T-cell (primary cell): ENCODE measurements around the gene TMEM219. TPM values are rescaled to one million over a fixed set of nuclear protein-coding genes. Genes with fewer than 3 reads are reported as not detected.
A peak's percentile ranks its signal among the peaks of the same experiment; 100 is the strongest.

Source experiments
- ATAC-seq, 4 experiments: fragments of 200-7000 bp in 3 of 4; fragments of 150-1000 bp in 1 of 4; cut with Tn5 transposase; replicated peaks in 1 of 4; 1 replicate in 3 of 4; 2 replicates in 1 of 4; pipeline ENCODE4 v1.10.0; 2021; ENCODE audit warnings: moderate library complexity in 3 of 4, mild to moderate bottlenecking in 2 of 4, moderate number of reproducible peaks in 1 of 4
- CTCF ChIA-PET, 2 donors: fragments of 300-600 bp; sonication (Branson Sonifier 250); formaldehyde crosslinking; loops; one replicate each; lab custom pipeline; 2022; ENCODE audit warnings: antibody characterized with exemption in 2 of 2; lab: Charles Lee
- POLR2A ChIA-PET, 2 donors: fragments of 300-600 bp; sonication (Branson Sonifier 250); formaldehyde crosslinking; loops; one replicate each; lab custom pipeline; 2022; ENCODE audit warnings: antibody characterized with exemption in 2 of 2; lab: Charles Lee
- DNase-seq, 35 experiments: peaks; one replicate each; pipeline versions ENCODE4 v3.0.0 to v3.0.0-alpha.2; 2013 to 2023
- H3K27ac ChIP-seq: one replicate; pipeline ENCODE4 v1.5.1; 2013; ENCODE audit warnings: low read length
- H3K27me3 ChIP-seq, 2 experiments: replicated peaks in 1 of 2; 1 replicate in 1 of 2; 2 replicates in 1 of 2; pipeline versions ENCODE4 v1.6.1 to v1.7.0; 2013; ENCODE audit warnings: low read length in 1 of 2, mixed read lengths in 1 of 2; ENCODE audit not compliant: control insufficient read depth in 2 of 2, insufficient read depth in 2 of 2; ENCODE audit errors: extremely low read depth in 1 of 2
- H3K36me3 ChIP-seq, 2 donors: 1 replicate in 1 of 2; 2 replicates in 1 of 2; pipeline versions ENCODE4 v1.6.1 to v1.7.0; 2013; ENCODE audit warnings: low read length in 1 of 2; ENCODE audit not compliant: control insufficient read depth in 2 of 2, insufficient read depth in 1 of 2; ENCODE audit errors: extremely low read depth in 1 of 2
- H3K4me1 ChIP-seq, 2 experiments: 1 replicate in 1 of 2; 2 replicates in 1 of 2; pipeline versions ENCODE4 v1.6.1 to v1.7.0; 2013; ENCODE audit warnings: low read length in 2 of 2, mixed read lengths in 1 of 2; ENCODE audit not compliant: insufficient read depth in 2 of 2, control insufficient read depth in 1 of 2; ENCODE audit errors: extremely low read depth in 1 of 2
- H3K4me3 ChIP-seq, 2 donors: 1 replicate in 1 of 2; 2 replicates in 1 of 2; pipeline versions ENCODE4 v1.5.1 to v1.7.0; 2013; ENCODE audit warnings: mild to moderate bottlenecking in 2 of 2, low read length in 1 of 2, moderate library complexity in 1 of 2; ENCODE audit not compliant: control insufficient read depth in 1 of 2; ENCODE audit errors: extremely low read depth in 1 of 2
- H3K9me3 ChIP-seq: 2 replicates; pipeline ENCODE4 v1.7.0; 2013
- H3K27ac Mint-ChIP-seq, 2 donors: one replicate each; pipeline ENCODE4 v1.8.0; 2020 to 2021; ENCODE audit warnings: mild to moderate bottlenecking in 2 of 2, mixed read lengths in 2 of 2
- H3K27me3 Mint-ChIP-seq, 2 donors: one replicate each; pipeline ENCODE4 v1.8.0; 2021 to 2022; ENCODE audit warnings: mixed read lengths in 2 of 2
- H3K36me3 Mint-ChIP-seq: one replicate; pipeline ENCODE4 v1.8.0; 2021; ENCODE audit warnings: mixed read lengths
- H3K4me1 Mint-ChIP-seq, 3 donors: one replicate each; pipeline ENCODE4 v1.8.0; 2020 to 2022; ENCODE audit warnings: mixed read lengths in 3 of 3, mild to moderate bottlenecking in 1 of 3
- H3K4me3 Mint-ChIP-seq, 3 donors: one replicate each; pipeline ENCODE4 v1.8.0; 2020 to 2022; ENCODE audit warnings: mild to moderate bottlenecking in 3 of 3, mixed read lengths in 3 of 3, moderate library complexity in 3 of 3
- H3K9me3 Mint-ChIP-seq, 3 donors: one replicate each; pipeline ENCODE4 v1.8.0; 2020 to 2022; ENCODE audit warnings: mixed read lengths in 3 of 3
- WGBS: methylation state at CpG from one replicate; pipeline ENCODE4 v1.1.5; 2013; ENCODE audit warnings: missing lambda C conversion rate; ENCODE audit not compliant: insufficient coverage; 5-methylcytosine and 5-hydroxymethylcytosine counted together
- total RNA-seq, 35 experiments: library from RNA in 6 of 35; stranded (reverse) in 6 of 35; fragments of 120-200 nt in 1 of 35; gene quantifications; one replicate each; pipeline versions ENCODE4 v1.2.1 to v1.2.4 and lab custom pipeline; 2013 to 2026

TMEM219 gene
- total RNA-seq, 5 donors from 2014 or later (not counting 1 experiment from before 2014, with no cell fraction given): 66.7 to 93.9 (median 80.4) TPM

DNA sequence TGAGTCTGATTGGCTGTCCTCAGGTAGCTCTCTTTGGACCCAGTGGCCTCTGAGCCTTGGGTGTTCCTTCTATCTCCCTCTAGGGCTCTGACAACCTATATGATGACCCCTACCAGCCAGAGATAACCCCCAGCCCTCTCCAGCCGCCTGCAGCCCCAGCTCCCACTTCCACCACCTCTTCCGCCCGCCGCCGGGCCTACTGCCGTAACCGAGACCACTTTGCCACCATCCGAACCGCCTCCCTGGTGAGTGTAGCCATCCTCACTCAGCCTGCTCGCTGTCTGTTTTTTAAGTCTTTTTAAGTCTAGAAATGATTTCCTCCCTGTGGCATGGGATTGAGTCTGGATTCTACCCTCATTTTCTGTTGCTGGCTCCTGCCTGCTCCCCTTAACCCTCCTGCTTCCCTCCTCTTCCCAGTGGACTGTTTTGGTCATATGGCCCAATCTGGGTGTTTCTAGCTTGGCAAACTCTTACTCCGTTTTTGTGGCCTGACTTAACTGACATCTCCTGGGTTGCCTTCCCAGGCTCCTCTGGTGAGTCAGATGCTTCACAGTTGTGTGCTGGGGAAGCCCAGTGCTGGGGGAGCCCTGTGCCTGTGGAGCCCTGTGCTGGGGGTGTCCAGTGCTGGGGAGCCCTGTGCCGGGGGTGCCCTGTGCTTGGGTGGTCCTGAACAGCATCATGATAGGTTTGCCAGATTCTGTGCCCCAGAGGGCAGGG is 21.7 kb downstream of the TMEM219 start:
- Mint-ChIP-seq H3K36me3 (peaks cover 60% of the 10 kb centered on the region), H3K27me3 (no peaks in the 10 kb centered on the region), H3K27ac (peak overlapping the region in 1 of 2 donors; percentile 46), H3K4me3 (no peak overlapping the region), H3K9me3 (no peaks in the 10 kb centered on the region), H3K4me1 (no peaks in the 10 kb centered on the region)
- H3K36me3 ChIP-seq: peaks cover 11 to 96% of the 10 kb centered on the region in 2 donors
- CTCF ChIA-PET: interaction anchor here in 1 of 2 donors (0.6 kb wide), 1 partner anchor 23 kb away, joined by 4 read pairs; no protein-coding TSS in a partner anchor
- DNase-seq: no peak
- POLR2A ChIA-PET: no interaction called here
- no peak for ATAC-seq
- H3K9me3 ChIP-seq: no peaks in the 10 kb centered on the region
- H3K27me3 ChIP-seq: no peaks in the 10 kb centered on the region
- 71% methylated on average over 3 of the region's 12 CpGs for WGBS
- no peak overlapping the region for H3K4me3 ChIP-seq
- H3K27ac ChIP-seq: no peak overlapping the region
- no peaks in the 10 kb centered on the region for H3K4me1 ChIP-seq

DNA sequence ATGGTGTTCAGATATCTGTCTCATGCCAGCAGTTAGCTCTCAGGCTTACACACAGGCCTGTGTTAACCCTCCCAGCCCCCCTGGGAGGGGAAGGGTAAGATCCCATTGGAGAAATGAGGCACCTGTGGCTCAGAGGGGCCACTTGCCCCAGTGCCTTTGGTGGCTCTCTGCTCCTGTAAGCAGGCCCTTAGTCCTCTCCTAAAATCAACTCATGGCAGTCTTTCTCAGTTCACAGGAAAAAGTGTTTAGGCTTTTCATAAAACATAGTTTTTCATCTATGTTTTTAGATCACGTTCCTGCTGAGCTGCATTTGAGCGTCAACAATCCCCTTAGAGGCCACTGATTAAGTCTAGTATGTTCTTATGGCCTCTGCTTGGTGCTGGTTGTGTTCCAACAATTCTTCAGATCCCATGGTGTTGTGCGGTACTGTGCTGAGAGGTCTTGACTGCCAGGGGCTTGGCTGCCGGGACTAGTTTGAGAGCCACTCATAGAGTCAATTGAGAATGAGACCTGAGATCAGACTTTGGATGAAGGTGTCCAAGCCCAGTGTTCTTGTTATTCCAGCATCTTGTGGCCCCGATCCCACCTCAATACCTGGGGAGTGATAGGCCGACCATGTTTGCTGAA is 22.4 kb downstream of the TMEM219 start:
- Histone ChIP-seq H3K27me3 (no peaks in the 10 kb centered on the region), H3K36me3 (peaks cover 10 to 93% of the 10 kb centered on the region in 2 donors), H3K27ac (no peak overlapping the region), H3K4me3 (no peak overlapping the region), H3K4me1 (no peaks in the 10 kb centered on the region), H3K9me3 (no peaks in the 10 kb centered on the region)
- WGBS: 60% methylated on average over 2 of the region's 6 CpGs
- no peak for ATAC-seq
- POLR2A ChIA-PET: no interaction called here
- CTCF ChIA-PET: no interaction called here
- no peak overlapping the region for H3K27ac Mint-ChIP-seq
- H3K4me3 Mint-ChIP-seq: no peak overlapping the region
- no peak for DNase-seq
- peaks cover 58% of the 10 kb centered on the region for H3K36me3 Mint-ChIP-seq
- no peaks in the 10 kb centered on the region for H3K27me3 Mint-ChIP-seq
- no peaks in the 10 kb centered on the region for H3K4me1 Mint-ChIP-seq
- H3K9me3 Mint-ChIP-seq: no peaks in the 10 kb centered on the region

DNA sequence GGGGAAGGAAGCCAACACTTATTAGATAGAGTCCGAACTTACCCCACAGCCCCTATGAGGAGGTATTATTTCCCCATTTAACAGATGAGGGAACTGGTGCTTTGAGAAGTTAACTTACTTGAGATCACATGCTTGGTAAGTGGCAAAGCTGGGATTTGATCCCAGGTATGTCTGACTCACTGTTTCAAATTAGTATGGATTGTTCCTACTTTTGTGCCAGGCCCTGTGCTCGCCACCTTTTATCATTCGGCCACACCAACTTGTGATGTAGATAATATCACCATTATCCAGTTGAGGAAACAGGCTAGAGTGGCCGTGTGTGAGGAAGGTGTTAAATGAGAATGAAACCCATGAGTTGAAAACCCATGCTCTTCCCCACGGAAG is 22.9 kb downstream of the TMEM219 start:
- H3K4me1 Mint-ChIP-seq: no peaks in the 10 kb centered on the region
- ChIA-PET CTCF (no interaction called here), POLR2A (no interaction called here)
- Histone ChIP-seq H3K27ac (no peak overlapping the region), H3K27me3 (no peaks in the 10 kb centered on the region), H3K36me3 (peaks cover 15 to 88% of the 10 kb centered on the region in 2 donors), H3K4me1 (no peaks in the 10 kb centered on the region), H3K4me3 (no peak overlapping the region), H3K9me3 (no peaks in the 10 kb centered on the region)
- H3K4me3 Mint-ChIP-seq: no peak overlapping the region
- no peak overlapping the region for H3K27ac Mint-ChIP-seq
- H3K9me3 Mint-ChIP-seq: no peaks in the 10 kb centered on the region
- peaks cover 57% of the 10 kb centered on the region for H3K36me3 Mint-ChIP-seq
- DNase-seq: no peak
- no peaks in the 10 kb centered on the region for H3K27me3 Mint-ChIP-seq
- ATAC-seq: no peak
- WGBS: no CpG with 5 or more reads among the region's 5 CpGs

DNA sequence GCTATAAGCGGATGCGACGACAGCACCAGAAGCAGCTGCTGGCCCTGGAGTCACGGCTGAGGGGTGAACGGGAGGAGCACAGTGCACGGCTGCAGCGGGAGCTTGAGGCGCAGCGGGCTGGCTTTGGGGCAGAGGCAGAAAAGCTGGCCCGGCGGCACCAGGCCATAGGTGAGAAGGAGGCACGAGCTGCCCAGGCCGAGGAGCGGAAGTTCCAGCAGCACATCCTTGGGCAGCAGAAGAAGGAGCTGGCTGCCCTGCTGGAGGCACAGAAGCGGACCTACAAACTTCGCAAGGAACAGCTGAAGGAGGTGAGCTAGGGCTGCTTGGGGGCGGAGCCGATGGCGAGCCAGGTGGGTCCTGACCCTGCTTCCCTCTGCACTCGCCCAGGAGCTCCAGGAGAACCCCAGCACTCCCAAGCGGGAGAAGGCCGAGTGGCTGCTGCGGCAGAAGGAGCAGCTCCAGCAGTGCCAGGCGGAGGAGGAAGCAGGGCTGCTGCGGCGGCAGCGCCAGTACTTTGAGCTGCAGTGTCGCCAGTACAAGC is 23.5 kb downstream of the TMEM219 start:
- H3K36me3 Mint-ChIP-seq: peaks cover 57% of the 10 kb centered on the region
- H3K4me1 Mint-ChIP-seq: no peaks in the 10 kb centered on the region
- no peaks in the 10 kb centered on the region for H3K4me1 ChIP-seq
- no peak overlapping the region for H3K27ac ChIP-seq
- 97% methylated on average over 25 of the region's 28 CpGs for WGBS
- POLR2A ChIA-PET: no interaction called here
- no peak for DNase-seq
- H3K27me3 Mint-ChIP-seq: no peaks in the 10 kb centered on the region
- no peak overlapping the region for H3K4me3 Mint-ChIP-seq
- CTCF ChIA-PET: no interaction called here
- H3K4me3 ChIP-seq: no peak overlapping the region
- H3K9me3 Mint-ChIP-seq: no peaks in the 10 kb centered on the region
- no peak overlapping the region for H3K27ac Mint-ChIP-seq
- no peaks in the 10 kb centered on the region for H3K27me3 ChIP-seq
- no peaks in the 10 kb centered on the region for H3K9me3 ChIP-seq
- no peak for ATAC-seq
- H3K36me3 ChIP-seq: peaks cover 15 to 84% of the 10 kb centered on the region in 2 donors

DNA sequence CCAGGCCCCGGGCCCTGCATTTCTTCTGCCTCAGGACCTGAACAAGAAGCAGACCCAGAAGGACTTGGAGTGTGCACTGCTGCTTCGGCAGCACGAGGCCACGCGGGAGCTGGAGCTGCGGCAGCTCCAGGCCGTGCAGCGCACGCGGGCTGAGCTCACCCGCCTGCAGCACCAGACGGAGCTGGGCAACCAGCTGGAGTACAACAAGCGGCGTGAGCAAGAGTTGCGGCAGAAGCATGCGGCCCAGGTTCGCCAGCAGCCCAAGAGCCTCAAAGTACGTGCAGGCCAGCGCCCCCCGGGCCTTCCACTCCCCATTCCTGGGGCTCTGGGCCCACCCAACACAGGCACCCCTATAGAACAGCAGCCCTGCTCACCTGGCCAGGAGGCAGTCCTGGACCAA is 24.4 kb downstream of the TMEM219 start:
- ATAC-seq: no peak
- no peak overlapping the region for H3K4me3 ChIP-seq
- WGBS: 95% methylated on average over 15 of the region's 20 CpGs
- H3K4me3 Mint-ChIP-seq: no peak overlapping the region
- H3K9me3 Mint-ChIP-seq: no peaks in the 10 kb centered on the region
- H3K27ac Mint-ChIP-seq: no peak overlapping the region
- DNase-seq: no peak
- no peaks in the 10 kb centered on the region for H3K4me1 ChIP-seq
- no peaks in the 10 kb centered on the region for H3K27me3 Mint-ChIP-seq
- H3K27me3 ChIP-seq: no peaks in the 10 kb centered on the region
- H3K9me3 ChIP-seq: no peaks in the 10 kb centered on the region
- POLR2A ChIA-PET: no interaction called here
- H3K36me3 ChIP-seq: peaks cover 15 to 82% of the 10 kb centered on the region in 2 donors
- H3K27ac ChIP-seq: no peak overlapping the region
- H3K36me3 Mint-ChIP-seq: peaks cover 56% of the 10 kb centered on the region
- no peaks in the 10 kb centered on the region for H3K4me1 Mint-ChIP-seq
- CTCF ChIA-PET: no interaction called here

DNA sequence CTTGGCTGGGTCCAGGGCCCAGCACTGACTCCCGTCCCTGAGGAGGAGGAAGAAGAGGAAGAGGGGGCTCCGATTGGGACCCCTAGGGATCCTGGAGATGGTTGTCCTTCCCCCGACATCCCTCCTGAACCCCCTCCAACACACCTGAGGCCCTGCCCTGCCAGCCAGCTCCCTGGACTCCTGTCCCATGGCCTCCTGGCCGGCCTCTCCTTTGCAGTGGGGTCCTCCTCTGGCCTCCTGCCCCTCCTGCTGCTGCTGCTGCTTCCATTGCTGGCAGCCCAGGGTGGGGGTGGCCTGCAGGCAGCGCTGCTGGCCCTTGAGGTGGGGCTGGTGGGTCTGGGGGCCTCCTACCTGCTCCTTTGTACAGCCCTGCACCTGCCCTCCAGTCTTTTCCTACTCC is 25.1 kb downstream of the TMEM219 start:
- Histone ChIP-seq H3K27ac (no peak overlapping the region), H3K27me3 (no peaks in the 10 kb centered on the region), H3K4me3 (no peak overlapping the region), H3K9me3 (no peaks in the 10 kb centered on the region), H3K36me3 (peaks cover 15 to 82% of the 10 kb centered on the region in 2 donors), H3K4me1 (no peaks in the 10 kb centered on the region)
- ChIA-PET POLR2A (no interaction called here), CTCF (no interaction called here)
- Mint-ChIP-seq H3K4me1 (no peaks in the 10 kb centered on the region), H3K9me3 (no peaks in the 10 kb centered on the region), H3K36me3 (peaks cover 53% of the 10 kb centered on the region), H3K4me3 (no peak overlapping the region), H3K27ac (no peak overlapping the region), H3K27me3 (no peaks in the 10 kb centered on the region)
- WGBS: no CpG with 5 or more reads among the region's 5 CpGs
- ATAC-seq: no peak
- DNase-seq: no peak
